IMR-90 (cell line): ENCODE measurements around the gene OTOG. TPM values are rescaled to one million over a fixed set of nuclear protein-coding genes. Genes with fewer than 3 reads are reported as not detected.

Source experiments
- ATAC-seq: fragments of 200-7000 bp; cut with Tn5 transposase; 2 replicates; pipeline ENCODE4 v1.9.1; 2020; ENCODE audit warnings: low read depth, mild to moderate bottlenecking, moderate library complexity
- BruUV-seq: library from RNA; stranded (reverse); fragments of 400-500 nt; replicated peaks from 2 replicates; lab custom pipeline; 2021; lab: Mats Ljungman, UMichigan
- CTCF ChIA-PET: fragments of 300-600 bp; formaldehyde crosslinking; extraction: SDS; loops from one replicate; lab custom pipeline; 2021; ENCODE audit warnings: antibody characterized with exemption; lab: Yijun Ruan, JAX
- POLR2A ChIA-PET: fragments of 300-600 bp; sonication (Branson Sonifier 250); formaldehyde crosslinking; loops from one replicate; lab custom pipeline; 2022; ENCODE audit warnings: antibody characterized with exemption; ENCODE audit not compliant: unreplicated experiment; lab: Charles Lee
- DNase-seq: peaks from one replicate; pipeline ENCODE4 v3.0.0; 2013
- H2AFZ ChIP-seq: replicated peaks from 2 replicates; pipeline ENCODE3; 2013; ENCODE audit warnings: low read length, mild to moderate bottlenecking; ENCODE audit not compliant: poor library complexity
- H2AK5ac ChIP-seq: 2 replicates; pipeline ENCODE4 v1.6.1; 2013; ENCODE audit warnings: low read depth, low read length, inconsistent platforms
- H2AK9ac ChIP-seq: replicated peaks from 2 replicates; pipeline ENCODE3; 2013; ENCODE audit warnings: mild to moderate bottlenecking, low read depth, low read length, moderate library complexity; ENCODE audit not compliant: poor library complexity
- H2BK120ac ChIP-seq: 2 replicates; pipeline ENCODE4 v1.6.1; 2013; ENCODE audit warnings: low read depth, low read length, inconsistent platforms
- H2BK15ac ChIP-seq: 3 replicates; pipeline ENCODE4 v1.6.1; 2013; ENCODE audit warnings: low read depth, low read length, inconsistent platforms
- H2BK20ac ChIP-seq: 2 replicates; pipeline ENCODE4 v1.6.1; 2013; ENCODE audit warnings: low read depth, mild to moderate bottlenecking, inconsistent platforms, low read length, moderate library complexity
- H2BK5ac ChIP-seq: 2 replicates; pipeline ENCODE4 v1.6.1; 2013; ENCODE audit warnings: mild to moderate bottlenecking, low read depth, low read length, inconsistent platforms; ENCODE audit not compliant: poor library complexity, severe bottlenecking
- H3K14ac ChIP-seq: replicated peaks from 2 replicates; pipeline ENCODE4 v1.6.1; 2013; ENCODE audit warnings: low read depth, low read length, inconsistent platforms
- H3K18ac ChIP-seq: 2 replicates; pipeline ENCODE4 v1.6.1; 2013; ENCODE audit warnings: low read depth, low read length, control low read depth
- H3K23ac ChIP-seq: 2 replicates; pipeline ENCODE4 v1.6.1; 2013; ENCODE audit warnings: low read depth, low read length, inconsistent platforms
- H3K27ac ChIP-seq: 2 replicates; pipeline ENCODE4 v1.5.1; 2013; ENCODE audit warnings: mild to moderate bottlenecking, control low read depth, low read length; ENCODE audit not compliant: insufficient read depth
- H3K27me3 ChIP-seq: 2 replicates; pipeline ENCODE4 v1.6.1; 2013; ENCODE audit warnings: low read length; ENCODE audit not compliant: control insufficient read depth, insufficient read depth
- H3K36me3 ChIP-seq: 2 replicates; pipeline ENCODE4 v1.6.1; 2013; ENCODE audit warnings: low read length, mixed read lengths; ENCODE audit not compliant: control insufficient read depth, insufficient read depth
- H3K4ac ChIP-seq: 2 replicates; pipeline ENCODE4 v1.6.1; 2013; ENCODE audit warnings: low read depth, low read length, inconsistent platforms
- H3K4me1 ChIP-seq: 2 replicates; pipeline ENCODE4 v1.6.1; 2013; ENCODE audit warnings: low read length, mixed read lengths; ENCODE audit not compliant: control insufficient read depth, insufficient read depth
- H3K4me2 ChIP-seq: 2 replicates; pipeline ENCODE4 v1.6.1; 2013; ENCODE audit warnings: low read depth, mild to moderate bottlenecking, control low read depth, low read length, moderate library complexity
- H3K4me3 ChIP-seq: 2 replicates; pipeline ENCODE4 v1.5.1; 2013; ENCODE audit warnings: low read depth, mild to moderate bottlenecking, control low read depth, low read length, moderate library complexity; ENCODE audit not compliant: insufficient read depth
- H3K56ac ChIP-seq: 2 replicates; pipeline ENCODE4 v1.6.1; 2013; ENCODE audit warnings: low read length, inconsistent platforms; ENCODE audit not compliant: insufficient read depth; ENCODE audit errors: extremely low read depth
- H3K79me1 ChIP-seq, 2 experiments: 2 replicates each; pipeline ENCODE4 v1.6.1; 2013; ENCODE audit warnings: low read length in 2 of 2, inconsistent platforms in 1 of 2, low read depth in 1 of 2
- H3K9ac ChIP-seq: 2 replicates; pipeline ENCODE4 v1.6.1; 2013; ENCODE audit warnings: low read depth, low read length, control low read depth
- H3K9me1 ChIP-seq: 2 replicates; pipeline ENCODE4 v1.6.1; 2013; ENCODE audit warnings: low read length, inconsistent platforms; ENCODE audit not compliant: insufficient read depth
- H3K9me3 ChIP-seq: 2 replicates; pipeline ENCODE4 v1.6.1; 2013; ENCODE audit warnings: low read length; ENCODE audit not compliant: control insufficient read depth, insufficient read depth
- H4K20me1 ChIP-seq: 2 replicates; pipeline ENCODE4 v1.6.1; 2013; ENCODE audit warnings: low read length, inconsistent platforms; ENCODE audit not compliant: insufficient read depth
- H4K5ac ChIP-seq: 2 replicates; pipeline ENCODE4 v1.6.1; 2013; ENCODE audit warnings: mild to moderate bottlenecking, low read depth, low read length, control low read depth
- H4K8ac ChIP-seq, 2 experiments: 2 replicates each; pipeline ENCODE4 v1.6.1; 2013; ENCODE audit warnings: low read depth in 2 of 2, low read length in 2 of 2, control low read depth in 1 of 2, inconsistent platforms in 1 of 2
- H4K91ac ChIP-seq: 2 replicates; pipeline ENCODE4 v1.6.1; 2013; ENCODE audit warnings: low read depth, low read length, inconsistent platforms; ENCODE audit not compliant: insufficient read depth
- BHLHE40 ChIP-seq: fragments of 150-350 bp; IDR thresholded peaks from 2 replicates; pipeline ENCODE4 v1.6.1; 2016; ENCODE audit warnings: mild to moderate bottlenecking, low read depth, low read length
- CEBPB ChIP-seq: IDR thresholded peaks from 2 replicates; pipeline ENCODE4 v1.6.1; 2012; ENCODE audit warnings: low read depth, low read length, improper control_type of control experiment
- CHD1 ChIP-seq: IDR thresholded peaks from 2 replicates; pipeline ENCODE4 v1.6.1; 2012; ENCODE audit warnings: low read depth, low read length, improper control_type of control experiment
- MAZ ChIP-seq: IDR thresholded peaks from 2 replicates; pipeline ENCODE4 v1.6.1; 2012; ENCODE audit warnings: low read depth, mild to moderate bottlenecking, low read length, improper control_type of control experiment, moderate library complexity, borderline replicate concordance
- MXI1 ChIP-seq: IDR thresholded peaks from 2 replicates; pipeline ENCODE4 v1.6.1; 2012; ENCODE audit warnings: low read depth, mild to moderate bottlenecking, low read length, moderate library complexity, borderline replicate concordance
- NFE2L2 ChIP-seq: fragments of 150-350 bp; IDR thresholded peaks from 2 replicates; pipeline ENCODE4 v1.6.1; 2016; ENCODE audit warnings: low read depth, mild to moderate bottlenecking, low read length
- POLR2A ChIP-seq: IDR thresholded peaks from 2 replicates; pipeline ENCODE4 v1.6.1; 2012; ENCODE audit warnings: mild to moderate bottlenecking, low read depth, low read length
- RAD21 ChIP-seq: IDR thresholded peaks from 2 replicates; pipeline ENCODE4 v1.6.1; 2012; ENCODE audit warnings: low read length, improper control_type of control experiment
- RCOR1 ChIP-seq: IDR thresholded peaks from 2 replicates; pipeline ENCODE4 v1.6.1; 2012; ENCODE audit warnings: mild to moderate bottlenecking, low read length, improper control_type of control experiment; ENCODE audit not compliant: insufficient replicate concordance
- RFX5 ChIP-seq: IDR thresholded peaks from 2 replicates; pipeline ENCODE4 v1.8.0; 2012; ENCODE audit warnings: low read depth, mild to moderate bottlenecking, low read length, moderate library complexity
- WGBS, 2 experiments: methylation state at CpG; one replicate each; pipeline versions ENCODE4 v1.1.5 to v1.1.7; 2013; ENCODE audit warnings: missing lambda C conversion rate in 2 of 2; ENCODE audit not compliant: insufficient read length in 1 of 2; ENCODE audit errors: extremely low coverage in 2 of 2; 5-methylcytosine and 5-hydroxymethylcytosine counted together
- dilution Hi-C: fragments of 300-500 bp; cut with HindIII; formaldehyde crosslinking; loops from one replicate; pipeline ENCODE4 v1.14.3; 2018; ENCODE audit warnings: low sequenced_read_pairs; ENCODE audit not compliant: unreplicated experiment
- in situ Hi-C: fragments of 300-500 bp; cut with MboI; formaldehyde crosslinking; loops from 3 replicates; pipeline ENCODE4 v1.14.3; 2019; ENCODE audit warnings: low sequenced_read_pairs, inconsistent platforms, mixed read lengths
- intact Hi-C: fragments of 100-400 bp; cut with micrococcal nuclease; formaldehyde crosslinking; loops from 2 replicates; pipeline ENCODE4 v1.10.0; 2022
- polyA plus RNA-seq, 3 experiments: library from polyadenylated mRNA; depleted of rRNA; stranded (reverse); fragments of >200 nt; gene quantifications; 2 replicates each; pipeline ENCODE4 v1.2.3, GENCODE V29; 2012; ENCODE audit warnings: low replicate concordance in 1 of 3
- total RNA-seq: library from RNA; depleted of rRNA; stranded (reverse); fragments of >200 nt; gene quantifications from 2 replicates; pipeline ENCODE4 v1.2.3, GENCODE V29; 2012
- TF ChIP-seq, protein P1 (sequence below): conservative IDR thresholded peaks from 2 replicates; pipeline ENCODE4 v1.5.1; 2012; ENCODE audit warnings: mild to moderate bottlenecking, low read depth, low read length, improper control_type of control experiment
- TF ChIP-seq, protein P2 (sequence below): fragments of 150-350 bp; IDR thresholded peaks from 2 replicates; pipeline ENCODE4 v1.6.1; 2016; ENCODE audit warnings: low read depth, mild to moderate bottlenecking, low read length, moderate library complexity, borderline replicate concordance

The OTOG gene
- total and polyA plus RNA-seq, 2 of the 4 experiments (the other 2 are of a cell fraction) = not detected

DNA sequence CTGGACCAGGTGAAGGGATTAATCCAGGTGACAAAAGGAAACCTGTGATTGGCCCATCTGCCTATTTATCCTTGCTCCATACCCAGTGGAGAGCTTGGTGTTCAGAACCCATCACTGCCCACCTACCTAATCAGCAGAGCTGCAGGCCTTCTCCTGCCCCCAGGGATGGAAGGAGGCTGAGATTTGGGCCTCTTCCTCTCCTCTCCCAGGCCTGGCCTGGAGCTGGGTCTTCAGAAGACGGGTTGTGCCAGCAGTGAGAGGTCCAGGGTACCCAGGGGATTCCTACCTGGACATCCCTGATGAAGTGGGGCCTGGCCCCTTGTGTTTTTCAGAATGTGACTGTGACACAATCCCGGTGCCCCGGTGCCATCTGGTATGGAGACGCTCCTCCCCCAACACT is 92.0 kb downstream of the OTOG start:
- Histone ChIP-seq H2BK120ac (no peak overlapping the region), H3K4ac (no peak overlapping the region), H3K27ac (no peak overlapping the region), H2BK5ac (no peak overlapping the region), H3K18ac (no peak overlapping the region), H4K20me1 (no peaks in the 10 kb centered on the region), H3K27me3 (0 out of 2 replicates have a peak, but pooled peaks cover 4% of the 10 kb centered on the region), H3K4me2 (no peak overlapping the region), H4K5ac (no peak overlapping the region), H3K56ac (no peak overlapping the region), H3K23ac (no peak overlapping the region), H3K4me3 (no peak overlapping the region), H3K4me1 (no peaks in the 10 kb centered on the region), H3K9me3 (no peaks in the 10 kb centered on the region), H2BK15ac (no peak overlapping the region), H3K79me1 (no peaks in the 10 kb centered on the region), H3K9me1 (no peaks in the 10 kb centered on the region), H4K8ac (no peak overlapping the region), H3K36me3 (no peaks in the 10 kb centered on the region), H2AFZ (no peak overlapping the region), H4K91ac (no peak overlapping the region), H3K9ac (no peak overlapping the region), H2AK5ac (no peak overlapping the region), H2AK9ac (no peak overlapping the region), H3K14ac (no peak overlapping the region), H2BK20ac (no peak overlapping the region)
- BruUV-seq = no TSS peak
- DNase-seq (no peak), ATAC-seq (no peak)
- no CpG with 5 or more reads among the region's 4 CpGs for WGBS, 2 experiments
- ChIA-PET CTCF (no interaction called here), POLR2A (no interaction called here)
- in situ Hi-C loops (no loop called here), dilution Hi-C loops (no loop called here), intact Hi-C loops (no loop called here)
- TF ChIP-seq RAD21 (no peak), CHD1 (no peak), NFE2L2 (no peak), CEBPB (no peak), RCOR1 (no peak), MXI1 (no peak), POLR2A (no peak), MAZ (no peak), BHLHE40 (no peak), RFX5 (no peak)
- TF ChIP-seq, protein P1, sequence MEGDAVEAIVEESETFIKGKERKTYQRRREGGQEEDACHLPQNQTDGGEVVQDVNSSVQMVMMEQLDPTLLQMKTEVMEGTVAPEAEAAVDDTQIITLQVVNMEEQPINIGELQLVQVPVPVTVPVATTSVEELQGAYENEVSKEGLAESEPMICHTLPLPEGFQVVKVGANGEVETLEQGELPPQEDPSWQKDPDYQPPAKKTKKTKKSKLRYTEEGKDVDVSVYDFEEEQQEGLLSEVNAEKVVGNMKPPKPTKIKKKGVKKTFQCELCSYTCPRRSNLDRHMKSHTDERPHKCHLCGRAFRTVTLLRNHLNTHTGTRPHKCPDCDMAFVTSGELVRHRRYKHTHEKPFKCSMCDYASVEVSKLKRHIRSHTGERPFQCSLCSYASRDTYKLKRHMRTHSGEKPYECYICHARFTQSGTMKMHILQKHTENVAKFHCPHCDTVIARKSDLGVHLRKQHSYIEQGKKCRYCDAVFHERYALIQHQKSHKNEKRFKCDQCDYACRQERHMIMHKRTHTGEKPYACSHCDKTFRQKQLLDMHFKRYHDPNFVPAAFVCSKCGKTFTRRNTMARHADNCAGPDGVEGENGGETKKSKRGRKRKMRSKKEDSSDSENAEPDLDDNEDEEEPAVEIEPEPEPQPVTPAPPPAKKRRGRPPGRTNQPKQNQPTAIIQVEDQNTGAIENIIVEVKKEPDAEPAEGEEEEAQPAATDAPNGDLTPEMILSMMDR = no peak
- TF ChIP-seq, protein P2, sequence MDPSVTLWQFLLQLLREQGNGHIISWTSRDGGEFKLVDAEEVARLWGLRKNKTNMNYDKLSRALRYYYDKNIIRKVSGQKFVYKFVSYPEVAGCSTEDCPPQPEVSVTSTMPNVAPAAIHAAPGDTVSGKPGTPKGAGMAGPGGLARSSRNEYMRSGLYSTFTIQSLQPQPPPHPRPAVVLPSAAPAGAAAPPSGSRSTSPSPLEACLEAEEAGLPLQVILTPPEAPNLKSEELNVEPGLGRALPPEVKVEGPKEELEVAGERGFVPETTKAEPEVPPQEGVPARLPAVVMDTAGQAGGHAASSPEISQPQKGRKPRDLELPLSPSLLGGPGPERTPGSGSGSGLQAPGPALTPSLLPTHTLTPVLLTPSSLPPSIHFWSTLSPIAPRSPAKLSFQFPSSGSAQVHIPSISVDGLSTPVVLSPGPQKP = no peak
